ENCODE measurements around the gene CTAGE1.

- TF ChIP-seq POLR2AphosphoS5 (IDR thresholded peaks at IDR 0.05) (no peak), POLR2A (IDR thresholded peaks at IDR 0.05) (no peak)
Observed at GRCh38 chr18:22451796-22452195, 34.1 kb upstream of the CTAGE1 start.
